K562 (cell line): ENCODE data around the gene ISG20L2. TPM values are rescaled to one million over a fixed set of nuclear protein-coding genes. Genes with fewer than 3 reads are reported as not detected.
A peak's percentile ranks its signal among the peaks of the same experiment; 100 is the strongest.

ENCODE experiments used
- ARNT ChIP-seq, 2 experiments: fragments of 450-650 bp; IDR thresholded peaks; 2 replicates each; pipeline ENCODE4 v1.6.1; 2016; ENCODE audit warnings: mild to moderate bottlenecking in 1 of 2
- EGR1 ChIP-seq: fragments of 450-650 bp; conservative IDR thresholded peaks from 2 replicates; pipeline ENCODE4 v1.6.1; 2017; ENCODE audit warnings: mild to moderate bottlenecking
- EP400 ChIP-seq: fragments of 450-650 bp; IDR thresholded peaks from 2 replicates; pipeline ENCODE4 v1.6.1; 2017; ENCODE audit warnings: antibody characterized with exemption, mild to moderate bottlenecking, moderate library complexity
- HEY1 ChIP-seq: fragments of 250-450 bp; sonication (Bioruptor Pico); IDR thresholded peaks from 2 replicates; pipeline ENCODE4 v1.5.0; 2020; ENCODE audit warnings: mild to moderate bottlenecking, moderate library complexity, borderline replicate concordance
- HMBOX1 ChIP-seq: sonication (generic); IDR thresholded peaks from 2 replicates; pipeline ENCODE4 v1.6.1; 2016
- KLF1 ChIP-seq: fragments of 450-650 bp; IDR thresholded peaks from 2 replicates; pipeline ENCODE4 v1.6.1; 2016; ENCODE audit warnings: missing genetic modification characterization, missing compliant biosample characterization
- MAFG ChIP-seq: fragments of 450-650 bp; conservative IDR thresholded peaks from 2 replicates; pipeline ENCODE4 v1.6.1; 2016; ENCODE audit warnings: missing genetic modification characterization, missing compliant biosample characterization
- MCM3 ChIP-seq: fragments of 450-650 bp; IDR thresholded peaks from 2 replicates; pipeline ENCODE4 v1.6.1; 2016
- MYC ChIP-seq, 2 experiments: fragments of 250-450 bp in 1 of 2; sonication (Bioruptor Pico) in 1 of 2; IDR thresholded peaks; 2 replicates each; pipeline versions ENCODE4 v1.5.1 to v1.6.1; 2012 to 2021; ENCODE audit warnings: low read depth in 2 of 2, borderline replicate concordance in 1 of 2, improper control_type of control experiment in 1 of 2, low read length in 1 of 2, mild to moderate bottlenecking in 1 of 2, moderate library complexity in 1 of 2
- NFE2L1 ChIP-seq: fragments of 450-650 bp; IDR thresholded peaks from 2 replicates; pipeline ENCODE4 v1.6.1; 2016; ENCODE audit warnings: missing genetic modification characterization, low read depth, mild to moderate bottlenecking, missing compliant biosample characterization, moderate library complexity, borderline replicate concordance
- NFIC ChIP-seq: fragments of 450-650 bp; IDR thresholded peaks from 2 replicates; pipeline ENCODE4 v1.6.1; 2017; ENCODE audit warnings: mild to moderate bottlenecking, inconsistent platforms
- POLR2AphosphoS2 ChIP-seq: IDR thresholded peaks from 2 replicates; pipeline ENCODE4 v1.6.1; 2012; ENCODE audit warnings: low read length, improper control_type of control experiment
- POU5F1 ChIP-seq: fragments of 150-350 bp; IDR thresholded peaks from 2 replicates; pipeline ENCODE4 v1.6.1; 2014; ENCODE audit warnings: borderline replicate concordance, low read length, low read depth, mild to moderate bottlenecking; ENCODE audit not compliant: partially characterized antibody
- ZBED1 ChIP-seq: IDR thresholded peaks from 2 replicates; pipeline ENCODE4 v1.6.1; 2014
- ZFP36 ChIP-seq: fragments of 150-350 bp; IDR thresholded peaks from 2 replicates; pipeline ENCODE4 v1.6.1; 2018; ENCODE audit warnings: low read length, low read depth; ENCODE audit not compliant: partially characterized antibody
- ZNF444 ChIP-seq: fragments of 250-450 bp; sonication (Bioruptor Pico); IDR thresholded peaks from 2 replicates; pipeline ENCODE4 v1.4.0; 2020; ENCODE audit warnings: mild to moderate bottlenecking, moderate library complexity
- ZNF57 ChIP-seq: fragments of 450-650 bp; formaldehyde crosslinking; IDR thresholded peaks from 2 replicates; pipeline ENCODE4 v1.4.0; 2020; ENCODE audit warnings: mild to moderate bottlenecking, moderate library complexity
- ZNF699 ChIP-seq: fragments of 250-450 bp; sonication (Bioruptor Pico); IDR thresholded peaks from 2 replicates; pipeline ENCODE4 v1.8.0; 2021; ENCODE audit warnings: mild to moderate bottlenecking, moderate library complexity; ENCODE audit not compliant: insufficient replicate concordance
- polyA plus RNA-seq, 8 experiments: library from polyadenylated mRNA; depleted of rRNA in 4 of 8; stranded (reverse) in 5 of 8; unstranded in 3 of 8; fragments of >200 nt; fragmentation: Nextera tagmentation in 2 of 8; fragmentation: Illumina TruSeq in 1 of 8; extraction: Ambion mirVana in 2 of 8; extraction: Trizol in 1 of 8; gene quantifications; 2 replicates each; pipeline versions ENCODE4 v1.2.1 to v1.2.3, GENCODE V29; 2011 to 2014; ENCODE audit warnings: inconsistent platforms in 1 of 8, missing spikeins in 1 of 8
- total RNA-seq, 7 experiments: library from RNA; depleted of rRNA in 6 of 7; stranded (reverse); fragments of >200 nt in 6 of 7; fragmentation: Illumina TruSeq in 2 of 7; extraction: Trizol in 2 of 7; gene quantifications; 2 replicates each; pipeline versions ENCODE4 v1.2.1 to v1.2.3, GENCODE V29; 2011 to 2021; ENCODE audit warnings: low replicate concordance in 1 of 7
- TF ChIP-seq, protein P1 (sequence below): sonication (generic); formaldehyde crosslinking; IDR thresholded peaks from 2 replicates; pipeline ENCODE4 v1.8.0; 2022; ENCODE audit warnings: mild to moderate bottlenecking, missing genetic modification reagents
- TF ChIP-seq, protein P2 (sequence below), 2 experiments: fragments of 450-650 bp in 1 of 2; sonication (generic) in 1 of 2; formaldehyde crosslinking; conservative IDR thresholded peaks; 2 replicates each; pipeline versions ENCODE4 v1.4.0 to v1.8.1; 2020 to 2022; ENCODE audit warnings: mild to moderate bottlenecking in 1 of 2, missing genetic modification reagents in 1 of 2
- TF ChIP-seq, protein P3 (sequence below): fragments of 250-450 bp; sonication (Bioruptor Pico); IDR thresholded peaks from 2 replicates; pipeline ENCODE4 v1.4.0; 2020

Gene ISG20L2
- total and polyA plus RNA-seq, 9 of the 15 experiments (the other 6 are each of a cell fraction or from before 2014, with no cell fraction given): 21.3 to 130 (median 50.3) TPM

DNA sequence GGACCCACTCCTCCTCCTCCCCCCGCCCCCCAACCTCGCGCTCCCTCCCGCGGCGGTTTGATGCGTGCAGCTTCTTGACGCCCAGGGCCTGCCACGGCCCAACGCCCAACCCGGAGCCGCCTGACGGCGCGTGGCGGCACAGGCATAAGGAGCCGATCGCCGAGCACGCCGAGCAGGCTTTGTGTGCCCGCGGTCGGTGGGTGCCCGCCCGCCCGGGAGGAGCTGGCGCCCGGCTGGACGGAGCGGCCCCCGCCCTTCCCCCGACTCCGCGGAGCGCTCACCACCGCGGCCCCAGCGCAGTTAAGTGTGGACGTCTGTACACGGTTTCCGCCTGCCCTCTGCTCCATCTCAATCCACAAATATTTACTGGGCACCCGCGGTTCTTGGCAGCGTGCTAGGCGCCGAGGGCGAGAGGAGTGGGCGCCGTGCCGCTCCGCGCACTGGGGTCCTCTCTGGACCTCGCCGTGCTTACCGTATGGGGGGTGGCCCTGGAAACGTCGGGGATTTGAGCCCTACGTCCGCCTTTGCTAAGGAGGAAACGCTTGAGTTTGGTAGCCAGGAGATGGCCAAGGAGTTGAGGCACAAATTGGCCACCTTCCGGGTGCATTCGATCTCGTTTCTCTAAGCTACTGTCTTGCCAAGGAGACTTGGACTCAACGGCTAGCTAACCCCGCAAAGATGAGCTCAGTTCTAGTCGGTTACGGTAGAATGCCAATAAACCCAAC, 23.4 kb upstream of the ISG20L2 start (continued):
- TF ChIP-seq NFIC: peak; percentile 33; the same call in 1 of the 2 replicates
- TF ChIP-seq, protein P1, sequence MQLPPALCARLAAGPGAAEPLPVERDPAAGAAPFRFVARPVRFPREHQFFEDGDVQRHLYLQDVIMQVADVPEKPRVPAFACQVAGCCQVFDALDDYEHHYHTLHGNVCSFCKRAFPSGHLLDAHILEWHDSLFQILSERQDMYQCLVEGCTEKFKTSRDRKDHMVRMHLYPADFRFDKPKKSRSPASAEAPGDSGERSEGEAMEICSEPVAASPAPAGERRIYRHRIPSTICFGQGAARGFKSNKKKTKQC: peak; percentile 44; the same call in 1 of the 2 replicates
- TF ChIP-seq EGR1: peak; percentile 34; the same call in 1 of the 2 replicates
- TF ChIP-seq POLR2AphosphoS2: no peak
- TF ChIP-seq ZFP36: no peak
- TF ChIP-seq, protein P2, sequence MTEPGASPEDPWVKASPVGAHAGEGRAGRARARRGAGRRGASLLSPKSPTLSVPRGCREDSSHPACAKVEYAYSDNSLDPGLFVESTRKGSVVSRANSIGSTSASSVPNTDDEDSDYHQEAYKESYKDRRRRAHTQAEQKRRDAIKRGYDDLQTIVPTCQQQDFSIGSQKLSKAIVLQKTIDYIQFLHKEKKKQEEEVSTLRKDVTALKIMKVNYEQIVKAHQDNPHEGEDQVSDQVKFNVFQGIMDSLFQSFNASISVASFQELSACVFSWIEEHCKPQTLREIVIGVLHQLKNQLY (CRISPR knock-in tag; conservative IDR thresholded peaks at IDR 0.05): no peak
- TF ChIP-seq ARNT (IDR thresholded peaks at IDR 0.05): no peak
- TF ChIP-seq HMBOX1: no peak
- peak; percentile 87 for TF ChIP-seq MYC (IDR thresholded peaks at IDR 0.05; ENCODE audit: low read depth, low read length)
- TF ChIP-seq MYC (CRISPR knock-in tag; IDR thresholded peaks at IDR 0.05; ENCODE audit: borderline replicate concordance, low read depth): no peak
- no peak for TF ChIP-seq MAFG (tag)
- TF ChIP-seq ZNF699: no peak
- no peak for TF ChIP-seq POU5F1
- TF ChIP-seq ZNF444 (CRISPR knock-in tag): no peak
- TF ChIP-seq MCM3: no peak
- TF ChIP-seq ZBED1: no peak
- TF ChIP-seq NFE2L1: no peak
- no peak for TF ChIP-seq HEY1 (CRISPR knock-in tag)
- TF ChIP-seq EP400: peak; percentile 44; the same call in 1 of the 2 replicates
- no peak for TF ChIP-seq ZNF57 (CRISPR knock-in tag)
- TF ChIP-seq, protein P3, sequence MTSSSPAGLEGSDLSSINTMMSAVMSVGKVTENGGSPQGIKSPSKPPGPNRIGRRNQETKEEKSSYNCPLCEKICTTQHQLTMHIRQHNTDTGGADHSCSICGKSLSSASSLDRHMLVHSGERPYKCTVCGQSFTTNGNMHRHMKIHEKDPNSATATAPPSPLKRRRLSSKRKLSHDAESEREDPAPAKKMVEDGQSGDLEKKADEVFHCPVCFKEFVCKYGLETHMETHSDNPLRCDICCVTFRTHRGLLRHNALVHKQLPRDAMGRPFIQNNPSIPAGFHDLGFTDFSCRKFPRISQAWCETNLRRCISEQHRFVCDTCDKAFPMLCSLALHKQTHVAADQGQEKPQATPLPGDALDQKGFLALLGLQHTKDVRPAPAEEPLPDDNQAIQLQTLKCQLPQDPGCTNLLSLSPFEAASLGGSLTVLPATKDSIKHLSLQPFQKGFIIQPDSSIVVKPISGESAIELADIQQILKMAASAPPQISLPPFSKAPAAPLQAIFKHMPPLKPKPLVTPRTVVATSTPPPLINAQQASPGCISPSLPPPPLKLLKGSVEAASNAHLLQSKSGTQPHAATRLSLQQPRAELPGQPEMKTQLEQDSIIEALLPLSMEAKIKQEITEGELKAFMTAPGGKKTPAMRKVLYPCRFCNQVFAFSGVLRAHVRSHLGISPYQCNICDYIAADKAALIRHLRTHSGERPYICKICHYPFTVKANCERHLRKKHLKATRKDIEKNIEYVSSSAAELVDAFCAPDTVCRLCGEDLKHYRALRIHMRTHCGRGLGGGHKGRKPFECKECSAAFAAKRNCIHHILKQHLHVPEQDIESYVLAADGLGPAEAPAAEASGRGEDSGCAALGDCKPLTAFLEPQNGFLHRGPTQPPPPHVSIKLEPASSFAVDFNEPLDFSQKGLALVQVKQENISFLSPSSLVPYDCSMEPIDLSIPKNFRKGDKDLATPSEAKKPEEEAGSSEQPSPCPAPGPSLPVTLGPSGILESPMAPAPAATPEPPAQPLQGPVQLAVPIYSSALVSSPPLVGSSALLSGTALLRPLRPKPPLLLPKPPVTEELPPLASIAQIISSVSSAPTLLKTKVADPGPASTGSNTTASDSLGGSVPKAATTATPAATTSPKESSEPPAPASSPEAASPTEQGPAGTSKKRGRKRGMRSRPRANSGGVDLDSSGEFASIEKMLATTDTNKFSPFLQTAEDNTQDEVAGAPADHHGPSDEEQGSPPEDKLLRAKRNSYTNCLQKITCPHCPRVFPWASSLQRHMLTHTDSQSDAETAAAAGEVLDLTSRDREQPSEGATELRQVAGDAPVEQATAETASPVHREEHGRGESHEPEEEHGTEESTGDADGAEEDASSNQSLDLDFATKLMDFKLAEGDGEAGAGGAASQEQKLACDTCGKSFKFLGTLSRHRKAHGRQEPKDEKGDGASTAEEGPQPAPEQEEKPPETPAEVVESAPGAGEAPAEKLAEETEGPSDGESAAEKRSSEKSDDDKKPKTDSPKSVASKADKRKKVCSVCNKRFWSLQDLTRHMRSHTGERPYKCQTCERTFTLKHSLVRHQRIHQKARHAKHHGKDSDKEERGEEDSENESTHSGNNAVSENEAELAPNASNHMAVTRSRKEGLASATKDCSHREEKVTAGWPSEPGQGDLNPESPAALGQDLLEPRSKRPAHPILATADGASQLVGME (CRISPR knock-in tag): 0 out of 2 replicates have a peak, but pooled peaks have one; percentile 52
- TF ChIP-seq KLF1: no peak
